NT2/D1 (cell line): ENCODE results near the gene CLASP1.
"Not testable (repeated sequence)": the region's sequence is repeated elsewhere in the genome, so short reads cannot be mapped to it uniquely, and the experiment has no call there.

Experiments
- DNase-seq: peaks from one replicate; pipeline ENCODE4 v3.0.0-alpha.2; 2011; ENCODE audit warnings: low read depth, low spot score
- H3K27me3 ChIP-seq: 2 replicates; pipeline ENCODE4 v1.6.0; 2011; ENCODE audit warnings: mild to moderate bottlenecking; ENCODE audit not compliant: insufficient read length, insufficient read depth
- H3K36me3 ChIP-seq: 2 replicates; pipeline ENCODE4 v1.6.1; 2011; ENCODE audit warnings: mild to moderate bottlenecking, low read length, mixed read lengths; ENCODE audit not compliant: insufficient read depth, insufficient read length
- H3K4me1 ChIP-seq: 2 replicates; pipeline ENCODE4 v1.5.1; 2011; ENCODE audit not compliant: insufficient read depth, insufficient read length
- H3K4me3 ChIP-seq: 2 replicates; pipeline ENCODE4 v1.5.1; 2011; ENCODE audit warnings: low read depth; ENCODE audit not compliant: insufficient read length
- H3K9ac ChIP-seq: 2 replicates; pipeline ENCODE4 v1.6.0; 2011; ENCODE audit warnings: low read depth; ENCODE audit not compliant: insufficient read length
- H3K9me3 ChIP-seq: 2 replicates; pipeline ENCODE4 v1.5.1; 2011; ENCODE audit warnings: mild to moderate bottlenecking, low read length; ENCODE audit not compliant: insufficient read depth
- SUZ12 ChIP-seq: IDR thresholded peaks from 2 replicates; pipeline ENCODE4 v1.6.1; 2011; ENCODE audit not compliant: insufficient read length, insufficient read depth; ENCODE audit errors: extremely low read depth
- YY1 ChIP-seq: IDR thresholded peaks from 2 replicates; pipeline ENCODE4 v1.6.1; 2011; ENCODE audit not compliant: insufficient read length, insufficient read depth
- ZNF274 ChIP-seq: IDR thresholded peaks from 2 replicates; pipeline ENCODE4 v1.6.1; 2011; ENCODE audit warnings: mild to moderate bottlenecking, low read depth, low read length

CLASP1 gene

GRCh38 chr2:121386102-121386501, 263.2 kb downstream of the CLASP1 start:
- Histone ChIP-seq H3K27me3 (no peaks in the 10 kb centered on the region), H3K9ac (no peak overlapping the region), H3K4me1 (peaks cover 5% of the 10 kb centered on the region), H3K9me3 (no peaks in the 10 kb centered on the region), H3K4me3 (no peak overlapping the region), H3K36me3 (peaks cover 49% of the 10 kb centered on the region)
- DNase-seq, result no peak
- TF ChIP-seq YY1 (no peak), SUZ12 (no peak), ZNF274 (no peak)

GRCh38 chr2:121382744-121383143, 266.5 kb downstream of the CLASP1 start:
- H3K9me3 ChIP-seq, result no peaks in the 10 kb centered on the region
- DNase-seq, result no peak
- H3K4me3 ChIP-seq, result no peak overlapping the region
- H3K27me3 ChIP-seq, result no peaks in the 10 kb centered on the region
- H3K4me1 ChIP-seq, result peaks cover 5% of the 10 kb centered on the region
- TF ChIP-seq ZNF274 (no peak), SUZ12 (no peak), YY1 (no peak)
- peaks cover 52% of the 10 kb centered on the region for H3K36me3 ChIP-seq
- no peak overlapping the region for H3K9ac ChIP-seq

- DNase-seq, result no peak
- peaks cover 51% of the 10 kb centered on the region for H3K36me3 ChIP-seq
- H3K4me3 ChIP-seq, result no peak overlapping the region
- H3K27me3 ChIP-seq, result no peaks in the 10 kb centered on the region
- no peaks in the 10 kb centered on the region for H3K4me1 ChIP-seq
- no peak overlapping the region for H3K9ac ChIP-seq
- peaks cover 15% of the 10 kb centered on the region; the same call in 1 of the 2 replicates for H3K9me3 ChIP-seq
- TF ChIP-seq ZNF274, result no peak
- TF ChIP-seq YY1, result no peak
- TF ChIP-seq SUZ12, result no peak
Observed at GRCh38 chr2:121377646-121378045, 271.6 kb downstream of the CLASP1 start.

- DNase-seq, result no peak
- H3K4me3 ChIP-seq, result no peak overlapping the region
- H3K9me3 ChIP-seq, result peaks cover 15% of the 10 kb centered on the region; the same call in 1 of the 2 replicates
- peaks cover 44% of the 10 kb centered on the region for H3K36me3 ChIP-seq
- no peaks in the 10 kb centered on the region for H3K27me3 ChIP-seq
- H3K9ac ChIP-seq, result no peak overlapping the region
- TF ChIP-seq YY1 (no peak), ZNF274 (no peak), SUZ12 (no peak)
- no peaks in the 10 kb centered on the region for H3K4me1 ChIP-seq
Observed at GRCh38 chr2:121376535-121377250, 272.6 kb downstream of the CLASP1 start.

- no peak for DNase-seq
- H3K27me3 ChIP-seq, result no peaks in the 10 kb centered on the region
- TF ChIP-seq YY1 (no peak), ZNF274 (no peak), SUZ12 (no peak)
- no peak overlapping the region for H3K4me3 ChIP-seq
- H3K36me3 ChIP-seq, result peaks cover 39% of the 10 kb centered on the region
- H3K4me1 ChIP-seq, result no peaks in the 10 kb centered on the region
- H3K9me3 ChIP-seq, result peaks cover 15% of the 10 kb centered on the region; the same call in 1 of the 2 replicates
- H3K9ac ChIP-seq, result no peak overlapping the region
Observed at GRCh38 chr2:121375621-121376159, 273.6 kb downstream of the CLASP1 start.

GRCh38 chr2:121374412-121375075, 274.7 kb downstream of the CLASP1 start:
- peaks cover 38% of the 10 kb centered on the region for H3K36me3 ChIP-seq
- H3K4me1 ChIP-seq, H3K9ac ChIP-seq, H3K4me3 ChIP-seq, H3K27me3 ChIP-seq, DNase-seq: not testable (repeated sequence)
- H3K9me3 ChIP-seq, result peaks cover 15% of the 10 kb centered on the region; the same call in 1 of the 2 replicates

GRCh38 chr2:121372721-121373353, 276.4 kb downstream of the CLASP1 start:
- no peaks in the 10 kb centered on the region for H3K27me3 ChIP-seq
- H3K9me3 ChIP-seq, result peaks cover 15% of the 10 kb centered on the region; the same call in 1 of the 2 replicates
- H3K4me3 ChIP-seq, result no peak overlapping the region
- no peak for DNase-seq
- no peak overlapping the region for H3K9ac ChIP-seq
- H3K4me1 ChIP-seq, result no peaks in the 10 kb centered on the region
- TF ChIP-seq YY1, result no peak
- TF ChIP-seq ZNF274, result no peak
- no peak for TF ChIP-seq SUZ12
- peaks cover 36% of the 10 kb centered on the region for H3K36me3 ChIP-seq
